NCI-H446 treated with DMSO at 0.1 percent for 48 hours (cell line): ENCODE measurements around the gene TPSG1.
"Not testable (repeated sequence)": the region's sequence is repeated elsewhere in the genome, so short reads cannot be mapped to it uniquely, and the experiment has no call there.

Experiments used
- DNase-seq: peaks from one replicate; lab custom pipeline; 2025; lab: John Stamatoyannopoulos, UW

TPSG1 gene

GRCh38 chr16:1215574-1216295 lies 9.3 kb downstream of the TPSG1 start:
- no peak for DNase-seq

GRCh38 chr16:1214719-1215118 lies 10.3 kb downstream of the TPSG1 start:
- no peak for DNase-seq

GRCh38 chr16:1213796-1214372 lies 11.2 kb downstream of the TPSG1 start:
- DNase-seq: no peak

GRCh38 chr16:1213231-1213630 lies 11.8 kb downstream of the TPSG1 start:
- DNase-seq: no peak

GRCh38 chr16:1212616-1213194 lies 12.4 kb downstream of the TPSG1 start:
- DNase-seq: no peak

GRCh38 chr16:1211451-1212268 lies 13.4 kb downstream of the TPSG1 start:
- DNase-seq: no peak

- DNase-seq: no peak
These were observed 14.6 kb downstream of the TPSG1 start for GRCh38 chr16:1210461-1210860.

GRCh38 chr16:1209081-1209480 lies 16.0 kb downstream of the TPSG1 start:
- DNase-seq: no peak

GRCh38 chr16:1208239-1208830 lies 16.7 kb downstream of the TPSG1 start:
- no peak for DNase-seq

- no peak for DNase-seq
These were observed 18.3 kb downstream of the TPSG1 start for GRCh38 chr16:1206786-1207185.

GRCh38 chr16:1206326-1206725 lies 18.7 kb downstream of the TPSG1 start:
- no peak for DNase-seq

GRCh38 chr16:1204933-1205332 lies 20.1 kb downstream of the TPSG1 start:
- no peak for DNase-seq

GRCh38 chr16:1202274-1202673 lies 22.8 kb downstream of the TPSG1 start:
- no peak for DNase-seq

GRCh38 chr16:1201444-1201843 lies 23.6 kb downstream of the TPSG1 start:
- DNase-seq: no peak

- DNase-seq: no peak
These were observed 24.9 kb downstream of the TPSG1 start for GRCh38 chr16:1200014-1200627.

- DNase-seq: no peak
These were observed 25.6 kb downstream of the TPSG1 start for GRCh38 chr16:1199347-1200013.

GRCh38 chr16:1198671-1199346 lies 26.3 kb downstream of the TPSG1 start:
- not testable (repeated sequence) for DNase-seq

GRCh38 chr16:1198194-1198593 lies 26.9 kb downstream of the TPSG1 start:
- no peak for DNase-seq

- DNase-seq: no peak
These were observed 27.7 kb downstream of the TPSG1 start for GRCh38 chr16:1197237-1197866.

- DNase-seq: no peak
These were observed 28.6 kb downstream of the TPSG1 start for GRCh38 chr16:1196494-1196893.

- DNase-seq: no peak
These were observed 29.7 kb downstream of the TPSG1 start for GRCh38 chr16:1195393-1195666.
